Measurements from ENCODE around the gene OCIAD1. TPM values are rescaled to one million over a fixed set of nuclear protein-coding genes. Genes with fewer than 3 reads are reported as not detected.

Gene OCIAD1
- total RNA-seq, 1 experiment from 2014 or later, result 61.0 TPM

- no peaks in the 10 kb centered on the region for H3F3A ChIP-seq (ENCODE audit: low read length, unreplicated experiment)
- no peaks in the 10 kb centered on the region for H3K27me3 ChIP-seq (ENCODE audit: low read length)
- no peaks in the 10 kb centered on the region for H4K20me1 ChIP-seq (ENCODE audit: low read length)
- no peak overlapping the region for H3K9ac ChIP-seq (ENCODE audit: low read length)
- H3K36me3 ChIP-seq (ENCODE audit: low read depth, low read length), result no peaks in the 10 kb centered on the region
- H3K9me2 ChIP-seq (replicated peaks; ENCODE audit: low read length), result no peaks in the 10 kb centered on the region
- no peaks in the 10 kb centered on the region for H3K9me3 ChIP-seq (ENCODE audit: low read length)
- H3K4me3 ChIP-seq (ENCODE audit: low read length), result no peak overlapping the region
- ATAC-seq (no peak), DNase-seq (no peak)
- H3K27ac ChIP-seq (ENCODE audit: low read length), result no peak overlapping the region
- CTCF ChIA-PET, result no interaction called here
- peaks cover 17% of the 10 kb centered on the region for H3K4me1 ChIP-seq (ENCODE audit: insufficient read depth, low read length)
- intact Hi-C loops (cut with micrococcal nuclease), result no loop called here
- POLR2A ChIA-PET (ENCODE audit: unreplicated experiment), result no interaction called here
- BruUV-seq (replicated peaks), result no TSS peak
- H3K79me2 ChIP-seq (ENCODE audit: low read length), result no peaks in the 10 kb centered on the region
- H3K4me2 ChIP-seq (ENCODE audit: low read length), result no peak overlapping the region
- TF ChIP-seq CTCF (conservative IDR thresholded peaks at IDR 0.05; ENCODE audit: low read depth, low read length) (no peak), EZH2 (IDR thresholded peaks at IDR 0.05; ENCODE audit: low read length, unreplicated experiment) (no peak), EZH2phosphoT487 (IDR thresholded peaks at IDR 0.05; ENCODE audit: borderline replicate concordance, low read length) (no peak)
- H2AFZ ChIP-seq (ENCODE audit: low read length), result no peak overlapping the region
Observed at GRCh38 chr4:48795108-48795507, 35.8 kb upstream of the OCIAD1 start.

- H3K36me3 ChIP-seq (ENCODE audit: low read depth, low read length), result no peaks in the 10 kb centered on the region
- no peaks in the 10 kb centered on the region for H3F3A ChIP-seq (ENCODE audit: low read length, unreplicated experiment)
- no peaks in the 10 kb centered on the region for H3K79me2 ChIP-seq (ENCODE audit: low read length)
- H3K9ac ChIP-seq (ENCODE audit: low read length), result no peak overlapping the region
- H3K27ac ChIP-seq (ENCODE audit: low read length), result no peak overlapping the region
- no peak overlapping the region for H3K4me3 ChIP-seq (ENCODE audit: low read length)
- ChIA-PET CTCF (no interaction called here), POLR2A (ENCODE audit: unreplicated experiment) (interaction anchor here (0.6 kb wide), 1 partner anchor 141 kb away, joined by 3 read pairs; no protein-coding TSS in a partner anchor)
- BruUV-seq (replicated peaks), result no TSS peak
- H3K4me1 ChIP-seq (ENCODE audit: insufficient read depth, low read length), result peaks cover 21% of the 10 kb centered on the region
- no peak for DNase-seq
- no peak overlapping the region for H2AFZ ChIP-seq (ENCODE audit: low read length)
- H3K4me2 ChIP-seq (ENCODE audit: low read length), result no peak overlapping the region
- H3K9me2 ChIP-seq (replicated peaks; ENCODE audit: low read length), result no peaks in the 10 kb centered on the region
- H3K27me3 ChIP-seq (ENCODE audit: low read length), result no peaks in the 10 kb centered on the region
- ATAC-seq, result no peak
- no peaks in the 10 kb centered on the region for H3K9me3 ChIP-seq (ENCODE audit: low read length)
- no peaks in the 10 kb centered on the region for H4K20me1 ChIP-seq (ENCODE audit: low read length)
- intact Hi-C loops (cut with micrococcal nuclease), result no loop called here
- TF ChIP-seq EZH2 (IDR thresholded peaks at IDR 0.05; ENCODE audit: low read length, unreplicated experiment) (no peak), CTCF (conservative IDR thresholded peaks at IDR 0.05; ENCODE audit: low read depth, low read length) (no peak), EZH2phosphoT487 (IDR thresholded peaks at IDR 0.05; ENCODE audit: borderline replicate concordance, low read length) (no peak)
Observed at GRCh38 chr4:48796191-48796926, 34.5 kb upstream of the OCIAD1 start.

GRCh38 chr4:48796927-48797679, 33.8 kb upstream of the OCIAD1 start:
- H3K27me3 ChIP-seq (ENCODE audit: low read length), result no peaks in the 10 kb centered on the region
- ChIA-PET CTCF (no interaction called here), POLR2A (ENCODE audit: unreplicated experiment) (interaction anchor here (0.6 kb wide), 1 partner anchor 140 kb away, joined by 3 read pairs; no protein-coding TSS in a partner anchor)
- no peak for ATAC-seq
- H3K79me2 ChIP-seq (ENCODE audit: low read length), result no peaks in the 10 kb centered on the region
- H3K9me3 ChIP-seq (ENCODE audit: low read length), result no peaks in the 10 kb centered on the region
- H3F3A ChIP-seq (ENCODE audit: low read length, unreplicated experiment), result no peaks in the 10 kb centered on the region
- peaks cover 29% of the 10 kb centered on the region for H3K4me1 ChIP-seq (ENCODE audit: insufficient read depth, low read length)
- no peak overlapping the region for H2AFZ ChIP-seq (ENCODE audit: low read length)
- no peak overlapping the region for H3K4me3 ChIP-seq (ENCODE audit: low read length)
- H3K9me2 ChIP-seq (replicated peaks; ENCODE audit: low read length), result no peaks in the 10 kb centered on the region
- H3K4me2 ChIP-seq (ENCODE audit: low read length), result no peak overlapping the region
- no peak for TF ChIP-seq EZH2 (IDR thresholded peaks at IDR 0.05; ENCODE audit: low read length, unreplicated experiment)
- TF ChIP-seq CTCF (conservative IDR thresholded peaks at IDR 0.05; ENCODE audit: low read depth, low read length), result no peak
- TF ChIP-seq EZH2phosphoT487 (IDR thresholded peaks at IDR 0.05; ENCODE audit: borderline replicate concordance, low read length), result no peak
- H3K36me3 ChIP-seq (ENCODE audit: low read depth, low read length), result no peaks in the 10 kb centered on the region
- H3K9ac ChIP-seq (ENCODE audit: low read length), result no peak overlapping the region
- no TSS peak for BruUV-seq (replicated peaks)
- H4K20me1 ChIP-seq (ENCODE audit: low read length), result no peaks in the 10 kb centered on the region
- DNase-seq, result no peak
- H3K27ac ChIP-seq (ENCODE audit: low read length), result no peak overlapping the region
- intact Hi-C loops (cut with micrococcal nuclease), result no loop called here
